HG02588 (cell line): ENCODE data around the gene DCBLD2.

Experiments
- ATAC-seq: cut with Tn5 transposase; IDR thresholded peaks from one replicate; pipeline ENCODE4 v1.9.1; 2021; ENCODE audit warnings: mild to moderate bottlenecking, moderate library complexity; ENCODE audit not compliant: unreplicated experiment

The DCBLD2 gene

DNA sequence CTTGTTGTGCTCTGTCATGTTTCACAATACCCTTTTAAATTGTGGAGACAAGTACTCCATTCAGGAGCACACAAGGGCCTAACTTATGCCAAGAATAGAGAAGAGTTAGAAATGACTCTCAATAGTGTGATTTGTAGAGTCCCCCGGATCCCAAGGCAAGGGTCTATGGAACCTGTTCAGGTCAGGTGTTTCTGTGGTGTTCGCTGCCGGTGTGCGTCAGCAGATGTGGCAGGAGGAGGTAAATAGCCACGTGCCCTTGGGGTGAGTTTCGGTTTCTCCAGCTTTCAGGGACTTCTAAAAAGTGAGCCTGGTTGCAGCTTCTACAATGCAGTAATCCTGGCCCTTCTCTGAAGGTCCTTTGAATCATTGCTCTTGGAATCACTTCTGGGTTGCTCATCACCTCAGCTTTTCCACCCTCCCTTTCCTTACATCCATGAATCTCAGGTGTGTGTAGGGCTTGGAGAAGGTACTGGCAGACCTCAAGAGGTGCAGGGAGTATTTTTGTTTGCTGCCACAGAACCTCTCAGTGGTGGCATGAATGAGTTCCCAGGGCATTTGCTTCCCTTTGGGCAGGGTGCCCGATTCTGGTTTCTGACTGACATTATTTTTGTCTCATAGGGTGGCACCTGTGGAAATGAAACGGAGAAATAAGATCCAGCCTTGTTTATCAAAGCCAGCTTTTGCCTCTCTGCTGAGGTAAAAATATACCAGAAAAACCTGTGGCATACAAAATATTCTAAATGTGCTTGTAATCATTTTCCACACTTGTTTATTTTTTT lies 131.0 kb downstream of the DCBLD2 start:
- ATAC-seq, result peak; percentile 95

DNA sequence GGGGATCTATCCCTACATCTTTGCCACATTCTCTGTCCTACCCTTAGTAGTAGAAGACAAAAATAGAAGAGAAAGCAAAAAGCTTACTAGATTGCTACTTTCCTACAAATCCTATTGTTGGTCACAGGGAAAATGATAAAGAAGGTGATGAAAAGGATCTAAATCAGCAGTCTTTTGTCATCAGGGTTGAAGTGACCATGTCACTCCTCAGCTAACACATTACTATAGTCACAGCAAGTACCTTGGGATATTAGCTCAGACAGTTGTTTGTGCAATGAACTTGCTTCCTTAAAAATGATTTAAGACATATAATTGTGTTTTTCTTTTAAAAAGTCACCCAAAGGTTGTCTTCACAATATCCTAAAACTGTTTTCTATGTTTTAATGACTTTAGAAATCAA lies 132.0 kb downstream of the DCBLD2 start:
- ATAC-seq, result no peak

DNA sequence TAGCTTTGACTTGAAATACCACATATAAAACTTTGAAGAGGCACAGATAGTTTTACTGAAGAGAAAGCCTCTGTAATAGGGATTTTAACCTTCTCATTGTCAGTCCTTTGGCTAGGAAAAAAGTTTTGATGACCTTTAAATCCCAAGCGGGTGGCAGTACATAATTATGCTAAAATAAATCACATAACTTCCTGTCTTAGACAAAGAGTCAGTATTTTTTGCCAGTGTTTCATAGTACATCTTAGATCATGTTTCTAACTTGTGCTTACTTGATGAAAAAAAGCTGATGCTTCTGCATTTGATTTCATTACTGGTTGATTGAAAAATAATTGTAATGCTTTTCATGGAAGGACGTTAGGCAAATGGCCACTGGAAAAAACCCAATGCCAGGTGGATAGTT lies 132.5 kb downstream of the DCBLD2 start:
- ATAC-seq, result no peak

DNA sequence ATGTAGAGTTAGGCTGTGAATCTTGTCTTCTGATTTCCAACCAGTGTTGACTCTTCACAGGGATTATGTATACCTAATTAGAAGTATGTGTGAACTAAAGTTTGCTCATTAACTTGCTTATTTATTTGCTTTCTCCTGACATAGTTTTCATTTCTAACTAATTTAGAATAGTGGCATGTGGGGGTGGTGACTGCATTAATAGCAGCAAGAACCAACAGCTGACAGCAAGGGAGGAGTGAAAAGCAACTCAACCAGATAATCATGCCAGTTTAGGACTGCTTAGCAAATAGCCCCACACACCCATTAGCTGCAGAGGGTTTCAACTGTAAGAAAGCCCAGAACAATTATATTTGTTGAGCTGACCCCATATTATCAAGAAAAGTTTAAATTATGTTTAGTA lies 134.6 kb downstream of the DCBLD2 start:
- ATAC-seq, result no peak

DNA sequence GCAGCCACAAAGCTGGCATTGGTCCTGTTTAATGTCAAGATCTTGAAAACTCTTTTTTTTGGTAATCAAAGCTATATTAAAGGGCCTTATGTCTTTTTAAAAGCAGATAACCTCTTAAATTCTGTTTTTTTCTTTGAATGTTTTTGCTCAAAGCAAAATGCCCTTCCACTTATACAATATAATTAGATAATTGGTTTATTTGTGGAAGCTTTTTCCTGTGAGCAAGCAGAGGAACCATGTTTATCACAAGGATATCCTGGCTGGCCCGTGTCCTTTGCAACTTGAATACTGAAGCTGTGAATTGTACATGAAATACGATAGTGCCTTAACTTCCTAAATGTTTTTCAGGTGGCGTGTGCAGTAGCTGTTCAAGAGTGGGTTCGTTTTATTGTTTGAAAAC lies 135.8 kb downstream of the DCBLD2 start:
- ATAC-seq, result no peak

DNA sequence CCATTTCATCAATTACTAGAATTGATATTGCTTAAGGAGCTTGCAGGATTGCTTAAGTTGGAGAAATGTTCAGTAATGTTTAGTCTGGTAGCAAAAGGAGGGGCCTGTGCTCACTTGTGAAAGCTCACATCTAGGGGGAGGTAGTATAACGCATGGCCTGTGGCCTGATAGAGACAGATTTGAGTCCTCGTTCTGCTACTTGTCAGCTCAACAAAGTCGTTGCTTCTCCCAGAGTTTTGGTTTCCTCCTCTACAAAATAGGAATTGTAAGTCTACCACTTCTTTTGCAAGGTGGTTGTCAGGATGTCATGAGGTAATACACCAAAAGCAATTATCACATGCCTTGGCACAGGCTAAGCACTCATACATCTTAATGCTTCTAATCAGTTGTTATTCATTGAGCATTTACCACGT lies 137.0 kb downstream of the DCBLD2 start:
- no peak for ATAC-seq

DNA sequence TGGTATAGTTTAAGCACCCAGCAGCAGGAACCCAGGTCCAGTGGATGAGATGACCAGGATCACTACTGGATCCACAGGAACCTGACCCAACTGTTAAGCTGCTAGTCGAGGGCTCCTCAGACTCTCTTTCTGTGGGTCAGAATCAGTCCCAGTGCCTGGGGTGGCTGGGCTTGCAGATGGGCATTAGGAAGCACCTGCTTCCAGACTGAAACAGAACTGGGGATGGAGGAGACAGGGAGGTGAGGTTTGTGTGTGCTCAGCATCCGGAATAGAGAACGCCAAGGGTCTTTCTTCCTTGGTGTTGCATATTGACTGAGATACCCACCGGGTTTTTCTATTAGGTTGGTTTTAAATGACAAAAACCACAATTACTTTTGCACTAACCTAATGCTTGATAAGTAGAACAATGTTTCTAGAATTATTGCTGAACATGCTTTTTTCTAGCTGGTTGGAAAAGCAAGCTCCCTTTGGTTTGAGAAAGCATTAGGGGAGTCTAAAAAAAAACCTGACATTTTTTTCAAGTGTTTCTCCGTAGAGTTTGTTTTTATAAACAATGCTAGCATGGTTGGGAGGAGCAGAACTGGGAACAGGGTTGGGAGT lies 137.6 kb downstream of the DCBLD2 start:
- no peak for ATAC-seq

DNA sequence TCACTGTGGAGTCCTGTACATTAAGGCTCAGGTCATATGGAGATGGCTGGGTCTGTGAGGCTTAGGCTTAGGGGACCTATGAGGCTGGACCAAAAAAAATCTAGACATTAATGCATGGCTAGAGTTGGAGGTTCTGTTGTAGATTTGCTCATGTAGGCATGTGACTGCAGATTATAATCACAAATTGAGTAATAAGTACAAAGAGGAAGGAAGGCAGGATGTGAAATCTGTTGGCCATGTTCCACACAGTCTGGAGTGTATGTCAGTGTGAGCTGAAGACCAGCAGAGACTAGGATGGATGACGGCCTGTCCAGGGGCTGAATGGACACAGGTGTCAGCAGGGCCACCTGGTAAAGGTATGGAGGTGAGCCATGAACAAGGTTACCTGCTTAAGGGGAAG lies 138.4 kb downstream of the DCBLD2 start, which contains the start of gene ST3GAL6:
ST3GAL6 (plus strand) TSS at position 265 of the 400 bp plus-strand sequence. CDS start 5,101 bp downstream, outside the sequence.
- ATAC-seq, result peak; percentile 55

DNA sequence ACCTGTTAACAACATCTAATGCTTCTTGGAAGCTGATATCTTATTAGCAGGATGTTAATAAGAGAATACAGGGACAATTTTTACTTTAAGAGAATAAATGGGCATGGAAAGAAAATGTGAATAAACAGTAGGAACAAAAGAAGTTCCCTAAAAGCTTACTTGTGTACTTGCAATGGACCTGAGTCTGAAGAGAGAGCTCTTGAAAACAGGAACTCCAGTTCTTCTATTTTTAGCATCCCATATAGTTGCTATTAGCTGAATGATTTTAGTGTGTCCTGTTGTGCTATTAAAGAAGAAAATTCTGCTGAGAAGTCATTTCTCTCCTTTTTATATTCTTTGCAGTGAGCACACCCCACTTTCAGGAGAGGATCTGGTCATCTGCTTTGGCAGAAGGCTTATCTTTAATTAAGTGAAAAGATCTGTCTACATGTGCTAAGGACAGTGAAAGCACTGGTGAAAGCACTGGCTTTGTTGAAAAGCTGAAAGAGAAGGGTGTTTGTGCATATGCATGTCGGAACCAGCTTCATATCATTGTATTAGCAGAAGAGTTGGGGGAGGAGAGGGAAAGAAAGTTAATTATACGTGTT lies 139.8 kb downstream of the DCBLD2 start:
- ATAC-seq, result no peak

DNA sequence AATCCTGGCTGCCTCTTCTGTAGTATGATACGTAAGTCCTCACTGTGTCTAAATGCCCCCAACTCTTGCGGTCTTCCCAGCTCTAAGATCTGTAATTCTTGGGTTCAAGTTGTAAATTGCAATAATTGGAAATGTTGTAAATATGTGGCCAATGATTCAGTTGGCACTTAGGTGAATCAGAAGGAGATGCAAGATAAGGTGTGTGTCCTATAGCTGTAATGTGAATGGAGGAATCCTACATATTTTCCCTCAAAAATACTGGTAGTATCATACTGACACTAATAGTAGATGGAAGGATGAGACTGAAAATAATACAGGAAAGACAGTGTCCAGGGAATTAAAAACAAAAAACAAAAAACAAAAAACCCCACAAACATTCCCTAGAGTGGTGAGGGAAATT lies 141.9 kb downstream of the DCBLD2 start:
- no peak for ATAC-seq

DNA sequence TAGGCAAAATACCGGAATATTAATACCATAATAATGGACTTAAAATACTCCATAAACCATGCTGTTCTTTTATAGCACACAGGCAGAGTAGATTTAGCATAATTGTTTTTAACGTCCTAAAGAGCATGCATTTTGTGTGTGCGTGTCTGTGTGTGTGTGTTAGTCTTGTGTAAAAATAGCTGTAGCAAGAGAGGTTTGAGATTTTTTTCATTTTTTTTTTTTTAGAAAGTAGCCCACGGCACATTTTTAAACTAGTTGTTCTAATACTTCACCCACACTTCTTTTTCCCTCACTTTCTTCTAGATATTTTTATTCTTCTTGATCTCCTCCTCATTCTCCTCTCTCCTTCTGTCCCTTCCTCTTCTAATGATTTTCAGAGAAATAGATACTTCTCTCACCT lies 145.9 kb downstream of the DCBLD2 start:
- ATAC-seq, result no peak

DNA sequence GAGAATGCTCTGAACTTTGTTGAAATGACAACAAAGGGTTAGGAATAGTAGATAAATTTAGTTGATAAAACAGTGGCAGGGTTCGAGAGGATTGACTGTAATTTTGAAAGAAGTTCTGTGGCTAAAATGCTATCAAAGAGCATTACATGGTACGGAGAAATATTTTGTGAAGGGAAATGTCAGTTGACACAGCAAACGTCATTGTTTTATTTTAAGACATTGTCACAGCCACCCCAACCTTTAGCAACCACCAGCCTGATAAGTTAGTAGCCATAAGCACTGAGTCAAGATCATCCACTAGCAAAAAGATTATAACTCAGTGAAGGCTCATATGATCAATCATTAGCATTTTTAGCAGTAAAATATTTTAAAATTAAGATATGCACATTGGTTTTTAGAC lies 147.0 kb downstream of the DCBLD2 start:
- ATAC-seq, result no peak

DNA sequence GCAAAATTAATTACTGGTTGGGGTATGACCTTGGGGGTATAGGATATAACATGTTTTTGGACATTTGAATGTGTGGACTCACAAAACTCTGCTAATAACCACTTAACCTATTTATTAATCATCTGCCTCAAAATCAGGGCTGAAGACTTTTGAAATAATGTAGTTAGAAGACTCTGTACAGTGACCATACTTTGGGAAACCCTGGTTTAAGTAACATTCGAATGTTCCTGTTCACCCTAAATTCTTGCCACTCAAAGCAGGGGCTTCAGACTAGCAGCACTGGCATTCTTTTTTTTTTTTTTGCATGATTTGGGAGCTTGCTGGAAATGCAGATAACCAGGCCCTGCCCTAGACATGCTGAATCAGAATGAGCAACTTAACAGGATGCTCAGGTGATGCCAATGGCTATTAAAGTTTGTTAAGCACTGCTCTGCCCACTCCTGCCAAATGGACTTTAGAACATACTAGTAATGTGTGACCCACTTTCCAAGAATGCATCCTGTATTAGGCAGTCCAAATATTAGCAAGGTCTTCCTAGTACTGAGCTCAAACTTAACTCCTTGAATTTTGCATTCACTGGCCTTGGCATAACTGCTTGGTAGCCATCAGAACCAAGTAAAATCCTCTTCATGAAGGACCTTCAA lies 151.1 kb downstream of the DCBLD2 start:
- no peak for ATAC-seq

DNA sequence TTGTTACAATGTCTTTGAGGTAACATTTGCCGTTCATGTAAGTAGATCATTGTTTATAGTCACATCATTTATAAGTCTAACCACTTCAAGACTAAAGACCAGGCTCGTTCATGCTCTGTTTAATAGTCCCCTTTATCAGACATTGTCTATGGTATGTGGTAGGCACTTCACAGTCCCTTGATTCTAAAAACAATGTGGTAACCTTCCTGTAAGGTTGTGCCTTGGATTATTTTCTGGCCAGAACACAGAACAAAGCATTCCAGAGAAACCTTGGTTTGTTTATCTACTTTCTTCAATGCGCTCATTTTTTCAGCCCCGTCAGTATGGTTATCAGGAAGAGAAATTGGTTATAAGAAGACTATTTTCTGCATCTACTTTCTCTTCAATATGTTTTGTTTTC lies 154.6 kb downstream of the DCBLD2 start:
- no peak for ATAC-seq

DNA sequence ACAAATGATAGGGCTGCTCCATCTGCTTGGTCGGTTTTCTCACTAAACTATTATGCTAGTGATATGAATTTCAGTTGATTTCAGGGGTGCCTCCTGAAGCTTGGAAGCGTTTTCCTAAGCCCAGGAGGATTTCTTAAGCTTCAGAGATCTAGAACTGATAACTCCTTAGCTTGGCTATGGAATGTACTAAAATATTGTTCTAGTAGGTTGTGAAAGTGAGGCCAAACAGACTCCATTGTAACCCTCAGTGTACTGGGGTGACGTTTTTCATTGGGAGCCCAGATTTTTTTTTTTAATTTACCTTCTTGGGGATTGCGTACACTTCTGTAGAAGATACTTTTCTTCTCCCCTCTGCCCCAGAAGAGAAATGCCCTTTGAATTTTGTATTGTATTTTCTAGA lies 155.4 kb downstream of the DCBLD2 start:
- ATAC-seq, result no peak
